AG04450 (cell line): ENCODE results near the gene FBN1. TPM values are rescaled to one million over a fixed set of nuclear protein-coding genes. Genes with fewer than 3 reads are reported as not detected.

Source experiments
- CTCF ChIA-PET: fragments of 300-600, 350-600 bp; formaldehyde crosslinking; extraction: SDS; loops from one replicate; lab custom pipeline; 2022; ENCODE audit warnings: antibody characterized with exemption, inconsistent platforms; lab: Charles Lee
- POLR2A ChIA-PET: fragments of 350-600 bp; formaldehyde crosslinking; extraction: SDS; loops from one replicate; lab custom pipeline; 2021; ENCODE audit warnings: antibody characterized with exemption, inconsistent platforms; lab: Yijun Ruan, JAX
- DNase-seq: peaks from one replicate; pipeline ENCODE4 v3.0.0-alpha.2; 2011; ENCODE audit warnings: low read depth, low spot score
- H3K27ac ChIP-seq: one replicate; pipeline ENCODE4 v1.5.1; 2012; ENCODE audit warnings: low read depth, low read length, control low read depth
- H3K27me3 ChIP-seq: one replicate; pipeline ENCODE4 v1.6.0; 2012; ENCODE audit warnings: low read length; ENCODE audit not compliant: control insufficient read depth, insufficient read depth
- H3K4me3 ChIP-seq: 2 replicates; pipeline ENCODE4 v1.5.1; 2011; ENCODE audit warnings: mild to moderate bottlenecking, low read depth, low read length, control low read depth
- H3K9me3 ChIP-seq: 2 replicates; pipeline ENCODE4 v1.5.1; 2012; ENCODE audit warnings: low read length; ENCODE audit not compliant: control insufficient read depth, insufficient read depth
- polyA plus RNA-seq: library from polyadenylated mRNA; depleted of rRNA; stranded (reverse); fragments of >200 nt; gene quantifications from 2 replicates; pipeline ENCODE4 v1.2.3, GENCODE V29; 2011
- TF ChIP-seq, protein P1 (sequence below): IDR thresholded peaks from 2 replicates; pipeline ENCODE4 v1.5.1; 2011; ENCODE audit warnings: low read depth, low read length, control low read depth, inconsistent platforms

The FBN1 gene
- polyA plus RNA-seq, 1 experiment, result 530 TPM

DNA sequence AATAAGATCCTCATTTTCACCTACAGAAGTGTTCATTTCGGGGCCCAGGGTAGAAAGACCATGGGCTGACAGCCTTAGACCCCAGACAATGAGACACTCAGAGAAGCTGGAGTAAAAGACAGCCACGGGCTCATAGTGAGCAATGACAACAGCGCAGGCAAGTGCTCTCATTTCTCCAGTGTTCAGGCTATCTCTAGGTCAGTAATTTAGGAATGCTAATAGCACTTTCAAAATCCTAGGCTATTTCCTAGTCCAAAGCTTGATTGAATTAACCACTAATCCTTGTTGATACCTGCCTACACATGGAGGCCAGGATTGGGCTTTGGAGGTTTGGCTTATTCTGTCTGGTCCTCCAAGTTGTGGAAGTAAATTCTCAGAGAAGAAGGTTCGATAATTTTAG is 44.4 kb downstream of the FBN1 start:
- no peaks in the 10 kb centered on the region for H3K9me3 ChIP-seq
- DNase-seq, result no peak
- no peak overlapping the region for H3K27ac ChIP-seq
- ChIA-PET POLR2A (no interaction called here), CTCF (interaction anchor here (1.1 kb wide), 1 partner anchor 1715 kb away, joined by 3 read pairs; no protein-coding TSS in a partner anchor)
- TF ChIP-seq, protein P1, sequence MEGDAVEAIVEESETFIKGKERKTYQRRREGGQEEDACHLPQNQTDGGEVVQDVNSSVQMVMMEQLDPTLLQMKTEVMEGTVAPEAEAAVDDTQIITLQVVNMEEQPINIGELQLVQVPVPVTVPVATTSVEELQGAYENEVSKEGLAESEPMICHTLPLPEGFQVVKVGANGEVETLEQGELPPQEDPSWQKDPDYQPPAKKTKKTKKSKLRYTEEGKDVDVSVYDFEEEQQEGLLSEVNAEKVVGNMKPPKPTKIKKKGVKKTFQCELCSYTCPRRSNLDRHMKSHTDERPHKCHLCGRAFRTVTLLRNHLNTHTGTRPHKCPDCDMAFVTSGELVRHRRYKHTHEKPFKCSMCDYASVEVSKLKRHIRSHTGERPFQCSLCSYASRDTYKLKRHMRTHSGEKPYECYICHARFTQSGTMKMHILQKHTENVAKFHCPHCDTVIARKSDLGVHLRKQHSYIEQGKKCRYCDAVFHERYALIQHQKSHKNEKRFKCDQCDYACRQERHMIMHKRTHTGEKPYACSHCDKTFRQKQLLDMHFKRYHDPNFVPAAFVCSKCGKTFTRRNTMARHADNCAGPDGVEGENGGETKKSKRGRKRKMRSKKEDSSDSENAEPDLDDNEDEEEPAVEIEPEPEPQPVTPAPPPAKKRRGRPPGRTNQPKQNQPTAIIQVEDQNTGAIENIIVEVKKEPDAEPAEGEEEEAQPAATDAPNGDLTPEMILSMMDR, result no peak
- no peak overlapping the region for H3K4me3 ChIP-seq
- no peaks in the 10 kb centered on the region for H3K27me3 ChIP-seq

DNA sequence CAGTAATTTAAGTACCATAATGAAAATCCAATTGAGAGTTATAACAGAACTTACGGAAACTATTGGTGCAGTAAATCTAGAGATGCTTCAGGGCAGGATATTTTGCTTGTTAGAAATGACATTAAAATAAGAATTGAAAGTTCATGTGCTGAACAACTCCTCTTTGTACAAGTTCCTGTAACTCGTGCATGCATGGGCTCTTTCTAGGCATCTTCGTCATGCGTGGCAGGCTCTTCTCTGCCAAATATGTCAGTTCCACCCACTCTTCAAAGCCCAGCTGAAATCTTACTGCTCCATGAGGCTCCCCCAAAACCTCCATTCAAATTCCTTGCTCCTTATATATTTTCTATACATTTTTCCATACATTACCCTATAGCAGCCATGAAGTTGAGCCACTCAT is 48.7 kb downstream of the FBN1 start:
- ChIA-PET CTCF (no interaction called here), POLR2A (no interaction called here)
- TF ChIP-seq, protein P1, result no peak

DNA sequence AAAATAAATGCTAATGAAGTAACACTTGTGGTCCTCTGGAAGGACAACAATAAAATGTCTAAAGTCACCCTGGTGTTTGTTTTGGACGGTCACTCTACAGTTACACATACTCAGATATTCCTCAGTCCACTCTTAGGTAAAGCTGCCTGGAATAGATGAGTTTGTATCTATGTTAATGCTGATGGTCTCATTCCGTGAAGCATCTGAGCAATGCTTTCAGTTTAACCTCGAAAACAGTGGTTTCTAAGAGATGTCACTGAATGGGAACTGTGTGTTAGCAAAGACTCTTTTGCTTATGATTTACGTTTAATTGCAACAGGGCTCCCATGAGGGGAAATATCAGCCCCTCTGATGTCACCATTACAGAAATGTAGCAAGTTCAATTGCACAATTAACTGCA is 49.1 kb downstream of the FBN1 start:
- ChIA-PET POLR2A (no interaction called here), CTCF (no interaction called here)
- no peak overlapping the region for H3K27ac ChIP-seq
- no peaks in the 10 kb centered on the region for H3K27me3 ChIP-seq
- TF ChIP-seq, protein P1, result no peak
- no peak overlapping the region for H3K4me3 ChIP-seq
- DNase-seq, result no peak
- H3K9me3 ChIP-seq, result no peaks in the 10 kb centered on the region

More for the DNA sequence above, 48.7 kb downstream of the FBN1 start:
- Histone ChIP-seq H3K27ac (no peak overlapping the region), H3K4me3 (no peak overlapping the region), H3K27me3 (no peaks in the 10 kb centered on the region), H3K9me3 (no peaks in the 10 kb centered on the region)
- DNase-seq, result no peak

DNA sequence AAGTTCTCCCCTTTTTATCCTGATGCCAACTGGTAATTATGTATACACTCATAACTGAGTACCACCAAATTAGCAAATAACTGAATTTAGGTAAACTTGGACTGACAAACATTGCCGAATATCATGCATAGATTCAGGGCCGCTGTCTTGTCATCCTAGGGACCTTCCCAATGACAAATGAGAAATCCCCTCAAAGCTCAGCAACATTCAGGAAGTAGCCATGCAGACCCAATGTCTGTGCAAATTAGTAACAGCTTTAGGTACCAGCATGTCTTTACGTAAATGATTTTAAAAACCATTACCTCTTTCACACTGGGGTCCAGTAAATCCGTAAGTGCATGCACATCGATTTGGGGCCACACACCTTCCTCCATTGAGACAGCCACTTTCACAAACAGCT is 49.5 kb downstream of the FBN1 start:
- H3K9me3 ChIP-seq, result no peaks in the 10 kb centered on the region
- no peak overlapping the region for H3K4me3 ChIP-seq
- no peaks in the 10 kb centered on the region for H3K27me3 ChIP-seq
- no peak overlapping the region for H3K27ac ChIP-seq
- no peak for DNase-seq
- TF ChIP-seq, protein P1, result no peak
- ChIA-PET POLR2A (no interaction called here), CTCF (no interaction called here)

DNA sequence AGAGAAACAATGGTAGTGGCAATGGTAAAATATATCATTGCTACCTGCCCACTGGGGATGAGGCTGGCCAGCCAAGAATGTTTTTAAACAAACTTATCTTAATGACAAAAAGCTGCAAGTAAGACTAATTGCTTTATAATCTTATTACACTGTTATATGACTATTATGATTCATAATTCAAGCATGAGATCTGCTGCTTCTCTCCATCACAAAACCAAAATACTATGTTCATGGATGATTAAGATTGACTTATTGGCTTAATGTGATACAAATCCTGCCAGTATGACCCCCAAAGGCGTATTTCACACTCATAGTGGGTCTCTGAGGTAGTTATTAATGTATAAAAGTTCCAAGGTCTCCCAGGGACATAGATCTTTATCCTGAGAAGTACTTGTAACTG is 52.6 kb downstream of the FBN1 start:
- POLR2A ChIA-PET, result interaction anchor here (1.0 kb wide), 1 partner anchor 25 kb away, joined by 3 read pairs; no protein-coding TSS in a partner anchor
- H3K27ac ChIP-seq, result no peak overlapping the region
- no peak for DNase-seq
- TF ChIP-seq, protein P1, result no peak
- CTCF ChIA-PET, result interaction anchor here (1.8 kb wide), 1 partner anchor 85 kb away, joined by 5 read pairs; no protein-coding TSS in a partner anchor
- H3K9me3 ChIP-seq, result no peaks in the 10 kb centered on the region
- no peaks in the 10 kb centered on the region for H3K27me3 ChIP-seq
- H3K4me3 ChIP-seq, result no peak overlapping the region
